ENCODE measurements around the gene IARS2. TPM values are rescaled to one million over a fixed set of nuclear protein-coding genes. Genes with fewer than 3 reads are reported as not detected.
"Not testable (repeated sequence)": the region's sequence is repeated elsewhere in the genome, so short reads cannot be mapped to it uniquely, and the experiment has no call there.

The IARS2 gene
- total RNA-seq, 1 experiment from 2014 or later: 123 TPM

DNA sequence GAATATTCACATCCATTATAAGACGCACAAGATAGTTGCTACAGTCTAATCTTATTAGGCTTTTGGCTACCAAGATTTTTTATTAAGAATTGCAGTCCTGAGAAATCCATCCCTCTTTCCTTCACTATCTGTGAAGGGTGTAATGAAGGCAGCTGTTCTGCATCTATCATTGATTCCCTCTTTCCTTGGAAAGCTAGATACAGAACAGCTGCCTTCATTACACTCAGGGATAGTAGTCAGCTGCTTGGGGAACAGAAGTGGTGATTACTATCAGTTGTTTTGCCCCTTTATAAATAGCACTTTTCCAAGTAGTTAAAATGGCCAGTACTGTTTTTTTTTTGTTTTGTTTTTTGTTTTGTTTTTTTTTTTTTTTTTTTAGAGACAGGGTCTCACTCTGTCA, 70.2 kb downstream of the IARS2 start:
- intact Hi-C loops (cut with micrococcal nuclease; ENCODE audit: unreplicated experiment): no loop called here
- Mint-ChIP-seq H3K27me3 (ENCODE audit: insufficient read depth, unreplicated experiment) (no peaks in the 10 kb centered on the region), H3K4me3 (ENCODE audit: unreplicated experiment) (no peak overlapping the region), H3K27ac (ENCODE audit: unreplicated experiment) (no peak overlapping the region), H3K36me3 (ENCODE audit: insufficient read depth, unreplicated experiment) (peaks cover 10% of the 10 kb centered on the region), H3K4me1 (ENCODE audit: low read depth, unreplicated experiment) (no peaks in the 10 kb centered on the region), H3K9me3 (ENCODE audit: unreplicated experiment) (no peaks in the 10 kb centered on the region)
- no TSS peak for BruUV-seq (replicated peaks)
- H3K4me3 ChIP-seq (ENCODE audit: low read depth, low read length): no peak overlapping the region
- CTCF ChIA-PET: no interaction called here
- POLR2A ChIA-PET: no interaction called here
- no peaks in the 10 kb centered on the region for H3K4me1 ChIP-seq
- DNase-seq: no peak
- no peaks in the 10 kb centered on the region for H3K9me3 ChIP-seq
- peaks cover 1% of the 10 kb centered on the region; the same call in 1 of the 2 replicates for H3K36me3 ChIP-seq (ENCODE audit: control insufficient read depth, insufficient read depth, low read length)
- TF ChIP-seq, protein P1, sequence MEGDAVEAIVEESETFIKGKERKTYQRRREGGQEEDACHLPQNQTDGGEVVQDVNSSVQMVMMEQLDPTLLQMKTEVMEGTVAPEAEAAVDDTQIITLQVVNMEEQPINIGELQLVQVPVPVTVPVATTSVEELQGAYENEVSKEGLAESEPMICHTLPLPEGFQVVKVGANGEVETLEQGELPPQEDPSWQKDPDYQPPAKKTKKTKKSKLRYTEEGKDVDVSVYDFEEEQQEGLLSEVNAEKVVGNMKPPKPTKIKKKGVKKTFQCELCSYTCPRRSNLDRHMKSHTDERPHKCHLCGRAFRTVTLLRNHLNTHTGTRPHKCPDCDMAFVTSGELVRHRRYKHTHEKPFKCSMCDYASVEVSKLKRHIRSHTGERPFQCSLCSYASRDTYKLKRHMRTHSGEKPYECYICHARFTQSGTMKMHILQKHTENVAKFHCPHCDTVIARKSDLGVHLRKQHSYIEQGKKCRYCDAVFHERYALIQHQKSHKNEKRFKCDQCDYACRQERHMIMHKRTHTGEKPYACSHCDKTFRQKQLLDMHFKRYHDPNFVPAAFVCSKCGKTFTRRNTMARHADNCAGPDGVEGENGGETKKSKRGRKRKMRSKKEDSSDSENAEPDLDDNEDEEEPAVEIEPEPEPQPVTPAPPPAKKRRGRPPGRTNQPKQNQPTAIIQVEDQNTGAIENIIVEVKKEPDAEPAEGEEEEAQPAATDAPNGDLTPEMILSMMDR (IDR thresholded peaks at IDR 0.05; ENCODE audit: insufficient read depth in 1 of 2, low read depth in 1 of 2, low read length in 1 of 2, severe bottlenecking in 1 of 2, unreplicated experiment in 1 of 2): no peak
- H3K27me3 ChIP-seq (replicated peaks; ENCODE audit: control insufficient read depth, insufficient read depth, low read length): no peaks in the 10 kb centered on the region

DNA sequence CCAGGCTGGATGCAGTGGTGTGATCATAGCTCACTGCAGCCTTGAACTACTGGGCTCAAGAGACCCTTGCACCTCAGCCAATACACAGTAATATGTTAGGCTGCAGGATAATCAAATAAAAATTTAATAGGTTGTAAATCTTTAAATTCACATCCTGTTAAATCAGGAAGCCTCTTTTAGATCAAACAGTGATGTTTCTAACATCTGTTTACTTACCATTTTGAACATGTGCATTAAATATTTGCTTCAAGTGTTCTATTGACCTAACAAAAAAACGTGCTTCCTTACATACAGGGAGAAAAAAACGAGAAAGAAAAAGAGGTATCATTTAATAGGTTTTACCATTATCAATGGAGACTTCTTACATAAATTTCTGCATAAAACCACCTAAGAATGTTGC, 70.6 kb downstream of the IARS2 start:
- TF ChIP-seq, protein P1 (IDR thresholded peaks at IDR 0.05; ENCODE audit: insufficient read depth in 1 of 2, low read depth in 1 of 2, low read length in 1 of 2, severe bottlenecking in 1 of 2, unreplicated experiment in 1 of 2): no peak
- Histone ChIP-seq H3K36me3 (ENCODE audit: control insufficient read depth, insufficient read depth, low read length) (peaks cover 1% of the 10 kb centered on the region; the same call in 1 of the 2 replicates), H3K4me3 (ENCODE audit: low read depth, low read length) (no peak overlapping the region), H3K27me3 (replicated peaks; ENCODE audit: control insufficient read depth, insufficient read depth, low read length) (no peaks in the 10 kb centered on the region), H3K4me1 (no peaks in the 10 kb centered on the region), H3K9me3 (no peaks in the 10 kb centered on the region)
- intact Hi-C loops (cut with micrococcal nuclease; ENCODE audit: unreplicated experiment): no loop called here
- CTCF ChIA-PET: no interaction called here
- Mint-ChIP-seq H3K27ac (ENCODE audit: unreplicated experiment) (no peak overlapping the region), H3K9me3 (ENCODE audit: unreplicated experiment) (no peaks in the 10 kb centered on the region), H3K36me3 (ENCODE audit: insufficient read depth, unreplicated experiment) (peaks cover 10% of the 10 kb centered on the region), H3K4me1 (ENCODE audit: low read depth, unreplicated experiment) (no peaks in the 10 kb centered on the region), H3K4me3 (ENCODE audit: unreplicated experiment) (no peak overlapping the region), H3K27me3 (ENCODE audit: insufficient read depth, unreplicated experiment) (no peaks in the 10 kb centered on the region)
- BruUV-seq (replicated peaks): no TSS peak
- POLR2A ChIA-PET: no interaction called here
- DNase-seq: no peak

DNA sequence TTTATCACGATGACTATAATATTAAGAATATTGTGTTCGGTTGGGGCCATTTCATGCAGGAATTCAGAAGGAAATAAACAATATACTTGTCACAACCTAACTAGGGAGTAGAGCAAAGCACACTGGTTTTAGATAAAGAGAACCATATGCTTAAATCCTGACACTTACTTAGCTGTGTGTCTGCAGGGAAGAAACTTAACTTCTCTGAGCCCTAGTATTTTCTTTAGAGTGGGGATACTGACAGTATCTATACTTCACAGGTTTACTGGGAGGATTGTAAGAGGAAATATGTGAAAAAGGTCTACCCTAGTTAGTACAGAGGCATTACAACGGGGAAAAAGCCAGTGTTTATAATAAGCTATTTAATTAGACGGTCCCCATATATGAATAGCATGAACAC, 72.9 kb downstream of the IARS2 start:
- Histone ChIP-seq H3K9me3 (no peaks in the 10 kb centered on the region), H3K4me3 (ENCODE audit: low read depth, low read length) (no peak overlapping the region), H3K27me3 (replicated peaks; ENCODE audit: control insufficient read depth, insufficient read depth, low read length) (no peaks in the 10 kb centered on the region), H3K4me1 (no peaks in the 10 kb centered on the region), H3K36me3 (ENCODE audit: control insufficient read depth, insufficient read depth, low read length) (peaks cover 1% of the 10 kb centered on the region; the same call in 1 of the 2 replicates)
- no peak overlapping the region for H3K27ac Mint-ChIP-seq (ENCODE audit: unreplicated experiment)
- no peaks in the 10 kb centered on the region for H3K4me1 Mint-ChIP-seq (ENCODE audit: low read depth, unreplicated experiment)
- intact Hi-C loops (cut with micrococcal nuclease; ENCODE audit: unreplicated experiment): no loop called here
- CTCF ChIA-PET: no interaction called here
- no peak for DNase-seq
- H3K4me3 Mint-ChIP-seq (ENCODE audit: unreplicated experiment): no peak overlapping the region
- H3K27me3 Mint-ChIP-seq (ENCODE audit: insufficient read depth, unreplicated experiment): no peaks in the 10 kb centered on the region
- no TSS peak for BruUV-seq (replicated peaks)
- POLR2A ChIA-PET: no interaction called here
- TF ChIP-seq, protein P1 (IDR thresholded peaks at IDR 0.05; ENCODE audit: insufficient read depth in 1 of 2, low read depth in 1 of 2, low read length in 1 of 2, severe bottlenecking in 1 of 2, unreplicated experiment in 1 of 2): no peak
- H3K36me3 Mint-ChIP-seq (ENCODE audit: insufficient read depth, unreplicated experiment): peaks cover 31% of the 10 kb centered on the region
- no peaks in the 10 kb centered on the region for H3K9me3 Mint-ChIP-seq (ENCODE audit: unreplicated experiment)

DNA sequence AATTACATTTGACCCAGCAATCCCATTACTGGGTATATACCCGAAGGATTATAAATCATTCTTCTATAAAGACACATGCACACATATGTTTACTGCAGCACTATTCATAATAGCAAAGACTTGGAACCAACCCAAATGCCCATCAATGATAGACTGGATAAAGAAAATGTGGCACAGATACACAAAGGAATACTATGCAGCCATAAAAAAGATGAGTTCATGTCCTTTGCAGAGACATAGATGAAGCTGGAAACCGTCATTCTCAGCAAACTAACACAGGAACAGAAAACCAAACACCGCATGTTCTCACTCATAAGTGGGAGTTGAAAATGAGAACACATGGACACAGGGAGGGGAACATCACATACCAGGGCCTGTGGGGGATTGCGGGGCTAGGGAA, 76.0 kb downstream of the IARS2 start:
- DNase-seq; H3K27me3 Mint-ChIP-seq (ENCODE audit: insufficient read depth, unreplicated experiment); H3K4me3 Mint-ChIP-seq (ENCODE audit: unreplicated experiment); H3K36me3 ChIP-seq (ENCODE audit: control insufficient read depth, insufficient read depth, low read length); H3K4me1 Mint-ChIP-seq (ENCODE audit: low read depth, unreplicated experiment); H3K27ac Mint-ChIP-seq (ENCODE audit: unreplicated experiment); H3K9me3 Mint-ChIP-seq (ENCODE audit: unreplicated experiment); H3K4me3 ChIP-seq (ENCODE audit: low read depth, low read length); BruUV-seq (replicated peaks); CTCF ChIA-PET; H3K27me3 ChIP-seq (replicated peaks; ENCODE audit: control insufficient read depth, insufficient read depth, low read length); H3K9me3 ChIP-seq; intact Hi-C loops (cut with micrococcal nuclease; ENCODE audit: unreplicated experiment); POLR2A ChIA-PET; H3K4me1 ChIP-seq: not testable (repeated sequence)
- peaks cover 39% of the 10 kb centered on the region for H3K36me3 Mint-ChIP-seq (ENCODE audit: insufficient read depth, unreplicated experiment)

All from Caco-2 (cell line).